DLD1 (cell line): ENCODE results near the gene HIRA.

Experiments
- in situ Hi-C: cut with HindIII; loops from 2 replicates; pipeline ENCODE4 v1.10.0; 2017; ENCODE audit warnings: low sequenced_read_pairs

Gene HIRA, protein sequence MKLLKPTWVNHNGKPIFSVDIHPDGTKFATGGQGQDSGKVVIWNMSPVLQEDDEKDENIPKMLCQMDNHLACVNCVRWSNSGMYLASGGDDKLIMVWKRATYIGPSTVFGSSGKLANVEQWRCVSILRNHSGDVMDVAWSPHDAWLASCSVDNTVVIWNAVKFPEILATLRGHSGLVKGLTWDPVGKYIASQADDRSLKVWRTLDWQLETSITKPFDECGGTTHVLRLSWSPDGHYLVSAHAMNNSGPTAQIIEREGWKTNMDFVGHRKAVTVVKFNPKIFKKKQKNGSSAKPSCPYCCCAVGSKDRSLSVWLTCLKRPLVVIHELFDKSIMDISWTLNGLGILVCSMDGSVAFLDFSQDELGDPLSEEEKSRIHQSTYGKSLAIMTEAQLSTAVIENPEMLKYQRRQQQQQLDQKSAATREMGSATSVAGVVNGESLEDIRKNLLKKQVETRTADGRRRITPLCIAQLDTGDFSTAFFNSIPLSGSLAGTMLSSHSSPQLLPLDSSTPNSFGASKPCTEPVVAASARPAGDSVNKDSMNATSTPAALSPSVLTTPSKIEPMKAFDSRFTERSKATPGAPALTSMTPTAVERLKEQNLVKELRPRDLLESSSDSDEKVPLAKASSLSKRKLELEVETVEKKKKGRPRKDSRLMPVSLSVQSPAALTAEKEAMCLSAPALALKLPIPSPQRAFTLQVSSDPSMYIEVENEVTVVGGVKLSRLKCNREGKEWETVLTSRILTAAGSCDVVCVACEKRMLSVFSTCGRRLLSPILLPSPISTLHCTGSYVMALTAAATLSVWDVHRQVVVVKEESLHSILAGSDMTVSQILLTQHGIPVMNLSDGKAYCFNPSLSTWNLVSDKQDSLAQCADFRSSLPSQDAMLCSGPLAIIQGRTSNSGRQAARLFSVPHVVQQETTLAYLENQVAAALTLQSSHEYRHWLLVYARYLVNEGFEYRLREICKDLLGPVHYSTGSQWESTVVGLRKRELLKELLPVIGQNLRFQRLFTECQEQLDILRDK

DNA sequence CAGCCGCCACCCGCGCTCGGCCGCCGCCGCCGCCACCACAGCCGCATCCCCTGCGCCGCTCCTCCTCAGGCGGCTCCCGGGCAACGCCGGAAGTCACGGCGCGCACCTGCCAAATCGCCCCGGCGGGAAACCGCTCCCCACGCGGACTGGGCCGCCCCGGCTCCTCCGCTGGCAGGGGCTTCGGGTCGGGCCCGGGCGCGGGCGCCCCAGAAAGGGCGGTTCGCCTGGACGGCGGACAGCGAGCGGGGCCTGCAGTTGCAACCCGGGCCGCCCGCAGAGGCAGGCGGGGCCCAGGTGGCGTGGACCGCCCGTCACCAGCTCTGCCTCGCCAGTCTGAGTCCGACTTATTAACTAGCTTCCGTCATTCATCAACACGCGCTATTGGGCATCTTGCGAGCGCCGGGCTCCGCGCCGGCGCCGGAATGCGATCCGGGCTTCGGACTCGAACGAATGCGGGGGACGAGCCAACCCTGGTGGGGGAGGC is at the start of gene HIRA:
TSS of gene HIRA (minus strand) at position 85 of the 484 bp plus-strand sequence. CDS start 257 bp downstream, outside the sequence.
- in situ Hi-C loops = no loop called here

DNA sequence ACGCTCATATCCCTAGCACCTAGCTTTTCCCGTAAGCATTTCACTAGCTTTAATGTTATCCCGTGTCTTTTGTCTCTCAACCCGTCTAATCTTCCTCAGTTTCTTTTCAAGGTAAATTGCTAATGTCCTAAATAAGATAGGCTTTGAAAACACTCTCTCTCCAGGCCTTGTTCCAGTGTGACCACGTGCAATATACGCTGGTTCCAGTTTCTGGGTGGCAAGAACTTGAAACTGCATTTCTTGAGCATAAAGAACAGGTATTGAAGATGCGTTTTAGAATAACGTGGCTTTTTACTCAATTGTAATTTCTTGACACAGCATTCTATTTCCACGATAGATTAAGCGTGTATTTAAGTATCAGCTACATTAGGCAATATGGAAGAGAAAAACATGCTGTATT is 49.3 kb upstream of the HIRA start:
- in situ Hi-C loops = no loop called here

DNA sequence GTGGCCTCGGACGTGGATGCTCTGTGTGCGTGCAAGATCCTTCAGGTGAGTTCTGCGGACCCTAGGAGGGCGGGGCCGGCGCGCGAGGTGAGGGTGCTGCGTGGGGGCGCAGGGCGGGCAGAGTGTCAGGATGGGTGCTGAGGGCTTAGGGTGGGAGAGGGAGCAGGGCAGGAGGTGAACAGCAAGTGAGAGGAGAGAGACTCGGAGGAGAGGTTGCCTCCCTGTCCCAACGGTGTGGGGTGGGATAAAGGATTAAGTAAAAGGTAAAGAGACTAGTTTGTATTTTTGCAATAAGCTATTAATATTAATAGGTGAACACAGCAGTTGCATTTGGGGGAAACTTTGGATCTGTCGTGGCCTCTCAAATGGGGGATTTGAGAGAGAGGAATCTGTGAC is 48.6 kb upstream of the HIRA start:
- in situ Hi-C loops = no loop called here

DNA sequence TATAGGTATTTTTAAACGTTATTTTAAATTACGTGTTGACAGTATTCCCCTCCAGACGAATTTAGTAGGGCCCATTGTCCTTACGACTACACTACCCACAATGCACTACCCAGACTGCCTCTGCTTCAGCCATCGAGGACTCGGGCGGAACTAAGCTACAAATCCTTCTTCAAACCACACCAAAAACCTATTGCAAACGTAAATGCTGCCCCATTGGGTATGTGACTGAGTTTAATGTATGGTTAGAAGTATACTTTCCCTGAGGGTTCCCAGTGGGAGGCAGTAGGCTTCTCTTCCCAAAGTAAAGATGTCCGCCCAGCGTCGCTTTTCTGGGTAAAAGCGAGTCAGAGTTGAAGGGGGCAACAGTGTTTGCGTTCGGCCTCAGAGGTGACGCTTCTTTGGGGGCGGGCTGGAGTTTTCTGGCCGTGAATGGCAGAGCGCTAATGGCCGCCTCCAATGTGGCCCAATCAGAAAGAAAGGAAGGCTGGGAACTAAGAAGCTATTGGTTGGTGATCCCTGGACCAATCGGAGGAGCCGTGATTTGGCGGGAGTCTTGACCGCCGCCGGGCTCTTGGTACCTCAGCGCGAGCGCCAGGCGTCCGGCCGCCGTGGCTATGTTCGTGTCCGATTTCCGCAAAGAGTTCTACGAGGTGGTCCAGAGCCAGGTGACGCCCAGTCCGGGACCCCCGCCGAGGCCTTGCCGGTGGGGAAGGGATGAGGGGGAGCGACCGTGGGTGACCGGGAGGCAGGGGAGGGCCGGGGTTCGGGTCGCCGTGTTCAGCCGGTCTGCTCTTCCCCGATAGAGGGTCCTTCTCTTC is 48.0 kb upstream of the HIRA start, which contains the start of gene CDC45:
TSS of gene CDC45 (plus strand) at position 566 of the 818 bp plus-strand sequence. CDS start at position 615, 49 bp downstream.
- in situ Hi-C loops = no loop called here

DNA sequence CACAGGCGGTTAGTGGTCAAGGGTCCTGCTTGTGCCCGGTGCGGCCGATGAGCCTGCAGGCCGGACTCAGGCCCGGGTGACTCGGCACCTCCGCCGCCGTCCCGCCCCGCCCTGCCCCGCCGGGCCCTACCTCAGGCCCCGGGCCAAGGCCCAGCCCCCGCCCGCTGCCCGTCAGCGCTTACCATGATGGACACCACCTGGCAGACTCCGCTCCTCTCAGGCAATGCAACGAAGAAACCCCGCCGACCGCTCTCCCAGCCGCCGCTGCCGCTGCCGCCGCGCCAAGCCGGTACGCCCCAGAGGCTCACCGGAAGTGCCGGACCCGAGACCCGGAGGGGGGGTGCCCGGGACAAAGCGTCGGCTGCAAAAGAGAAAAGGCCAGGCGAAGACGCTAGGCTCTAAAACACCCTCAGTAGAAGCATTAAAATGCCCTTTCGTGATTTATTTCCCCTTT is 47.4 kb upstream of the HIRA start, which contains the start of gene UFD1:
TSS of gene UFD1 (minus strand) at position 293 of the 454 bp plus-strand sequence. CDS start at position 185, 108 bp downstream.
- in situ Hi-C loops = no loop called here

DNA sequence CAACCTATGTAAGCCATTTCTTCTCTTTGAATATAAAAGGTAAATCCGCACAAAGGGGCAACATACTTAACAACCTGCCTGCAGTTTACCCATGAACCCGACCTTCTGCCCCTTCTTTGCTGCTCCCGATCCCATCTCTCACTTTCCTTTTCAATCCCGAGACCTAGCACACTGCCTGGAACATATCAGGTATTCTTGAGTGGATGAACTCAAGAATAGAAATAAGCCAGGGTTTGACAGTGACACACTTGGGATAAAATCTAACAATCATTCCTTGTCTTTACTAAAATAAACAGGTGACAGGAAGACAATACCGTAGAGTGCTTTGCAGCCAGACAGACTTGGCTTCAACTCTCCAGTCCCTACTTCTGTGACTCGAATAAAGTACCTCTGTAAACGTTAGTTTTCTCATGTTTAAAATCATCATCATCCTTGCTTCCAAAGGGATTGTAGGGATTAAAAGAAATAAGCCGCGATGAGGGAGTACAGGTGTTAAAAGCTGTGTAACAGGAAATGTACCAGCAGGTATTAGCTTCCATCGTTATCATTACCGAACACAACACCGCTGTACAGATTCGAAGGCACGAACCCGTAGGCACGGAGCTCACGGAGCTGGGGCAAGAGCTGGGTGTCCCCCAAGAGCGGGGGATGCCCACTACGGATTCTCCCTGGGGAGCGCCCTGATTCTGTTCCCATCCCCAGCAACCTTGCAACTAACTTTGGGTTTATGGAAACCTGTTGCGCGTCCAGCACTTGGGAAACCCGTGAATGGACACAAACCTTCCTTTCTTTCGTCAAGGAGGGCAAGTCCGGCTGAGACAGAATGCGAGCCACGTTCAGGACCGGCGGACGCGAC is 46.7 kb upstream of the HIRA start:
- in situ Hi-C loops = no loop called here

DNA sequence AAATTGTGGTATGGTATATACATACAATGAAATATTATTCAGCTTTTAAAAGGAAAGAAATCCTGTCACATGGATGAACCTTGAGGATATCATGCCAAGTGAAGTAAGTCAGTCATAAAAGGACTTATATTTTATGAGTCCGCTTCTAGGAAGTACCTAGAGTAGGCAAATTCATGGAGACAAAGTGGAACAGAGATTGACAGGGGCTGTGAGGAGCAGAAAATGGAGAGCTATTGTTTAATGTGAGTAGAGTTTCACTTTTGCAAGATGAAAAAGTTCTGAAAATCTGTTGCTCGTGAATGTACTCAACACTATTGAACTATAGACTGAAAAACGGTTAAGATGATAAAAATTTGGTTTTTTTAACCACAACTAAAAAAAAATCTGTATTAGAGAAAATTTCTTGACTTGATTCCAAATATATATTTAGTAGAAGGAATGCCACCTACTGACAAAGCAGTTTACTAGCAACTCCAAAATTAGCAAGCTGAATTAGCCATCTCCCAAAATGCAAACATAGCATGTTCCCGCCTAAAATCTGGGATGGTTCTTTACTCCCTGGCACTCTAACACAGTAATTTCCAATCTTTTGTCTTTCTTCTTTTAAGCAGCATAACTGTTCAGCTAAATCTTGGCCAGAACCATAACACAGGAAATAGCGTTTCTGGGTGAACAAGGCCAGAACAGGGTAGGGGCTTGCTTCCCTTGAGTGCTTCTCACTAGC is 46.0 kb upstream of the HIRA start:
- in situ Hi-C loops = no loop called here

DNA sequence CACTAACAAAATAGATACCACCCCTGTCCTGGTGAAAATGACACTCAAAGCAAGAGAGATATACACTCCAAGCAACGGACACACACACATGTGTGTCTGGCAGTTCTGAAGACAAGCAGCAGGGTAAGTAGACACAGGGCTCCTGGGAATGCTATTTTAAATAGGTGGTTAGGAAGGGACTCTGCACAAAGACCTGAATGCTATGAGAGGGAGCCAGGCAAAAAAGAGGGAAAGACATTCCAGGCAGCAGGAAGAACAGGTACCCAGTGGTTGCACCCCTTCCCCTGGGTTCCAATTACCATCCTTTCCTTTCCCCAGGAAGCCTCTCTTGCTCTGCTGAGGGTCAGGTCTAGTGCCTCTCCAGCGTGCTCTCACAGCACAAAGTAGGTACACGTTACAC is 44.5 kb upstream of the HIRA start:
- in situ Hi-C loops = no loop called here

DNA sequence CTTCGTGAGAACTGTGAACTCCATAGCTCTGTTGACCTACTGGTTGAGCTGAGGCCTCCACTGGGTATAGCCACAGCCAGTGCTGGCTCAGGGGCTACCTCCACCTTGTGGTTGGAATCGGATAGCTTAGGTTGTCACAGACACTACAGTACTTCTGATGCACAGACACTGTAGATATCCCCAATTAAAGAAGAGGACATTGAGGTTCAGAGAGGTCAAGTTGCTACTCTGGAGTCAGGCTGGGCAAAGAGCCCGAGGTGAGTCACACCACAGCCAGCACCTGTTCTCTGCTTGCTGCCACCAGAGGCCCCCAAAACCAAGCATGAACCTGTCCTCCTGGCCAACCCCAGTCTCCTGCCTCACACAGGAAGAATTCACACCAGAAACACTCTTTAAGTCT is 42.0 kb upstream of the HIRA start:
- in situ Hi-C loops = no loop called here

DNA sequence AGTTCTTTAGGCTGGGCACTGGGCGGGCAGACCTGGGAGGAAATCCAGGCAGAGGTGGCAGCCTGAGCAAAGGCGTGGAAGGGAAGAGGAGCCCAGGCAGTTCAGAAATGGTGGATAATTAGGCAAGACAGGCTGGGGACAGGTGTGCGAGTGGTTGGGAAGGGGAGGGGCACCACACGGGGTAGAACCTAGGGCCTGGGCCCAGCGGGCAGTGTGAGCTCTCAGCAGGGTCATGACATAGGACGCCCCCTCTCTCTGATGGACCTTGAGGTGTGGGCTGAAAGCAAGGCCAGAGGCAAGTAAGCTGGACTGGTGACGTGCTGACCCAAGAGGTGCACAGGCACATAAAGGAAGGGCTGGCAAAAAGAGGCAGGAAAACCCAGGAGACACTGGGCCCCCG is 40.7 kb upstream of the HIRA start:
- in situ Hi-C loops = no loop called here

DNA sequence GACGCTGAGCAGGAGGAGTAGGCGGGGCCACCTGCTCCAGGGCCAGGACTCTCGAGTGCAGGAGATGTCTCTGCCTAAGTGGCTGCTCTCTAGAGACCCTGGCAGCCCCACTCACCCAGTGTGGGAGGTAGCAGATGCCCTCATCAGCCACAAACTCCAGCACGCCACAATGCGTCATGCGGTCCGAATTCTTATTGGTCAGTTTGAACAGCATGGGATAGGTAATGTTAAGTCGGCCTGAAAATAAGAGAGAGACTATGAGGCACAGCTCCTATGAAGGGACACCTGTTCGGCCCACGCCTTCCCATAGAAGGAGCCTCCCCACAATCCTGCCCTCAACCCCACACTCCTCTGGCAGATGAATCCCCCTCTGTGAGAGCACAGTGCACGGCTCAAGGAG is 40.0 kb upstream of the HIRA start:
- in situ Hi-C loops = no loop called here

DNA sequence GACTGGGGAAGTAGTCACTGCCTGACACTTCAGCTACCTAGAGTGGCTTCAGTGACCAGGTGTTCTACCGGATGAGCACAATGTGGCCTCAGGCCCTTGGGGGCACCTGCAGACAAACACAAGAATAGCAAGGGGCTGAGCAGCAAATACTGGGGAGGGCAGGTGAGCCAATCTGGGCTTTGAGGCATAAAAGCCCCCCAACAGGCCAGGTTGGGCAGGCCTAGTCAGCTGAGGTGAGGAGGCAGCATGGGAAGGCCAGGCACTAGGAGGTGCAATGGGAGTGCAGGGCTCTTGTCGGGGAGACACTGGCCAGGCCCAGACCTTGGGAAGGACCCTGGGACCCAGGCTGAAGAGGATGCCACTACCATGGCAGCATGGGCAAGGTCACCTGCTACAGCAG is 38.5 kb upstream of the HIRA start:
- in situ Hi-C loops = no loop called here

DNA sequence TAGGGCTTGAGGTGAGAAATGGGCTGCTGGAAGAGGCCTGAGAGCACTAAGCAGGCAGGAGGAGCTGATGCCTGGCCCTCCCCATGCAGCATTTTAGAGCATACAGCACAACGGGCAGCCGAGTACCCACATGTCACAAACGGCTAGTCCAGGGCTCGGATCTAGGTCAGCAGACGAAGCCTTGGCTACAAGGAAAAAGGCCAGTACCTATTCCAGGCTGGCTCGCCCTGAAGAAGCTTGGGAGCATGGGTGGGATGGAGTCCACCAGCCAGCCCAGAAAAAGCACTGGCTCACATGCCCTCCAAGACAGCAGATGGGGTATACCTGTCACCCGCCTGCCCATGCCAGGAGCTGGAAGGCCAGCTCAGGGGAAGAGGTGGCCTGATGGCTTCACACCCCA is 37.9 kb upstream of the HIRA start:
- in situ Hi-C loops = loop anchor here (10.0 kb wide), 1 partner anchor 75 kb away; no protein-coding TSS in a partner anchor

DNA sequence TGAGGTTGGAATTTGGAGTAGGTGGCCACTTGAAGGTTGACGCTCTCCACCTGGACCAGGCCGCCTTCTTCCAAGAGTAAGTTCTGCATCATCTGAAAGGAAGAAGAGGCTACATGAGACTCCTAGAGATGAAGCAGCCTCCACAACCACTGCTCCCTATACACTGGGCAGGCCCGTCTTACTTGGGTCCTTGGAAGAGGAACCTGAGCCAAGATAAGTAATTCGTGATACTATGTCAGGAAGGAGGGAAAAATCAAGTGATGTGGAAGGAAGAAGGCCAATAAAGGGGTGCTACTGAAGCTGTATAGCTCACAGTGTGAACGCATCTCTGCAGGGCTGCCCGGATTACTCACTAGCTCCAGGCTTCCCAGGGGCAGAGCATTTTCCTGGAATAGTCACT is 36.4 kb upstream of the HIRA start:
- in situ Hi-C loops = loop anchor here (10.0 kb wide), 1 partner anchor 73 kb away; no protein-coding TSS in a partner anchor

DNA sequence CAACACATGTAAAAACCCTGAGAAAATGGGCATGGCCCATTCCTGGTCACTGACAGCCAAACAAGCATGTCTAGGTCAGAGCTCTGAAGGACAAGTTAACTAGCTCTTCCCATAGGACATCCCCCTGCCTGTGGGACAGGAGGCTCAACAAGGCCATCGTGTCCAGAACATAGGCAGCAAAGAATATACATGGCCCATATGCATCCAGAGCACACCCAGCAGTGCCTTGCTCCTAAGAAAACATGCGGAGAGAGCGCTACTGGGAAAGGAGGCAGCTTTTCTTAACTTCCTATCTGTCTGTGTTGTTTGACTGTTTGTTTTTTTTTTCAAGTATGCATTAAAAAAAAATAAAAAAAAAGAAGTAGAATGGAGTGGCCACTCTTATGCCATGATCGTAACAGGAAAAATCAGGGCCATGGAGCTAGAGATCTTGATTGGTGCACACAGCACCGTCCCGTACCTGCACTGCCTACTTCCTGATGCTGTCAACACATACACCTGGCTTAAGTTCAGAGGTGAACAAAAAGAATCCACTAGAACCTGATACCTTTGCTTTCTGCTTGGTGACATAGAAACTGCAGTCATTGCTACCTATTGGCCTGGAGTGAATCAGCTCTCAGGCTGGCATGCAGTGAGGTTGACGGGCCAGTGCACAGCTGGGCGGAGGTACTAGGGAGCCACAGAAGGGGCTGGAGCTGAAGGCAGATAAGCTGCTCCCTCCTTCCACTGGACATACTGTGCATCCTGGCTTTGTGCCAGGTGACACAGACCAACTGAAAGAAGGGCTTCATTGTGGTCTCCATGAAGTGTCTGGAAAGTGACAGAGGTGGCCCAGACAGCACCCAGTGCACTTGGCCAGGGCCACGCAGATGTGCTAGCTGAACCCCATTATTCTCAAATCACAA is 35.6 kb upstream of the HIRA start:
- in situ Hi-C loops = loop anchor here (10.0 kb wide), 1 partner anchor 72 kb away; no protein-coding TSS in a partner anchor

DNA sequence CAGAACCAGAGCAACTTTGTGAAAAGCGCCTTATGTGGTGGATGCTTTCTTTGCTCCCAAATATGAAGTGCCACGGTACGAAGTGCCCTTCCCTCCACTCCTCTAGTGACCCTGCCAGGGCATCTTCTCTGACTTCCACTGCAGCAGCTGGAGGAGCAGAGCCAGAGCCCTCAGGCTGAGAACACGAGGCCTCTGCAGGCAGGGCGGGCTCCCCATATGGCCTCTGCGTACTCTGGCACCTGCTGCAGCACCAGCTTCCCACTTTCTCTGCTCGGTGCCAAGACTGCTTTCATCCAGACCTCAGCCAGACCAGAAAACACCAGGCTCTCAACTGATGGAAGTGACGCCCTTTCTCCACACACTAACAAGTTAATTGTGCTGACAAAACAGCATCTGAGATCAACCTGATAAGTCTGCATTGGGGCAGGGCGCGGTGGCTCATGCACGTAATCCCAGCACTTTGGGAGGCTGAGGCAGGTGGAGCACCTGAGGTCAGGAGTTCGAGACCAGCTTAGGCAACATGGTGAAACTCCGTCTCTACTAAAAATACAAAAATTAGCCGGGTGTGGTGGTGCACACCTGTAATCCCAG is 34.7 kb upstream of the HIRA start:
- in situ Hi-C loops = loop anchor here (10.0 kb wide), 1 partner anchor 71 kb away; no protein-coding TSS in a partner anchor

DNA sequence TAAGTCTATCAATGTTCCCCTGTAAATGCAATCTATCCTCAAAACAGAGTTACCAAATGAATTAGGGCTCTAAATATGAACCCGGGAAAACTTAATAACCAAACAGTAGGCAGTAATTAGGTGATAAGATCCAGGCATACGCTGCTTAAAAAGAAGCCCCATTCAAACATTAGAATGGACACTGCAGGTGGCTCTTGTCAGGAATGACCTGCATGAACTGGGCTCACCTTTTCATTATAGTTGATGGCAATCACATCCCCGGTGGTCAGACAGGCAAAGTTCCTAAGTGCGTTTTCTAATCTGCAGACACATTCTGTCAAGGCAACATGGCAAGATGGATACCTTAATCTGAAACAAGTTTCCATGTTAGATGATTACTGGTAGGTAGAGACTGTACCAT is 33.4 kb upstream of the HIRA start:
- in situ Hi-C loops = loop anchor here (10.0 kb wide), 1 partner anchor 70 kb away; no protein-coding TSS in a partner anchor
